Measurements from ENCODE around the gene KIAA1549. TPM values are rescaled to one million over a fixed set of nuclear protein-coding genes. Genes with fewer than 3 reads are reported as not detected.

The KIAA1549 gene
- total RNA-seq, 3 donors from 2014 or later (not counting 1 experiment from before 2014, with no cell fraction given): 0.08 to 0.09 (median 0.09) TPM

GRCh38 chr7:138881579-138882188, 99.5 kb downstream of the KIAA1549 start:
- WGBS (ENCODE audit: insufficient coverage): 88% methylated on average over 6 of the region's 6 CpGs
- Mint-ChIP-seq H3K4me1 (peaks cover 5% of the 10 kb centered on the region in 2 donors), H3K9me3 (no peaks in the 10 kb centered on the region), H3K4me3 (no peak overlapping the region), H3K27ac (peak overlapping the region in 1 of 2 donors; percentile 46), H3K36me3 (no peaks in the 10 kb centered on the region), H3K27me3 (ENCODE audit: low read depth in 2 of 2) (peaks cover 0 to 9% of the 10 kb centered on the region in 2 donors)
- no peak for DNase-seq
- Histone ChIP-seq H3K27ac (ENCODE audit: low read length) (no peak overlapping the region), H3K27me3 (ENCODE audit: control insufficient read depth, insufficient read depth, low read length) (no peaks in the 10 kb centered on the region), H3K4me3 (ENCODE audit: low read length) (no peak overlapping the region), H3K4me1 (ENCODE audit: control insufficient read depth, insufficient read depth, low read length) (peaks cover 2% of the 10 kb centered on the region), H3K9me3 (ENCODE audit: control insufficient read depth, insufficient read depth, low read length) (no peaks in the 10 kb centered on the region), H3K36me3 (ENCODE audit: control insufficient read depth, insufficient read depth, low read length) (no peaks in the 10 kb centered on the region)
- intact Hi-C loops (cut with micrococcal nuclease): no loop called here
- no peak for TF ChIP-seq CTCF (IDR thresholded peaks at IDR 0.05)
- ATAC-seq: no peak

DNA sequence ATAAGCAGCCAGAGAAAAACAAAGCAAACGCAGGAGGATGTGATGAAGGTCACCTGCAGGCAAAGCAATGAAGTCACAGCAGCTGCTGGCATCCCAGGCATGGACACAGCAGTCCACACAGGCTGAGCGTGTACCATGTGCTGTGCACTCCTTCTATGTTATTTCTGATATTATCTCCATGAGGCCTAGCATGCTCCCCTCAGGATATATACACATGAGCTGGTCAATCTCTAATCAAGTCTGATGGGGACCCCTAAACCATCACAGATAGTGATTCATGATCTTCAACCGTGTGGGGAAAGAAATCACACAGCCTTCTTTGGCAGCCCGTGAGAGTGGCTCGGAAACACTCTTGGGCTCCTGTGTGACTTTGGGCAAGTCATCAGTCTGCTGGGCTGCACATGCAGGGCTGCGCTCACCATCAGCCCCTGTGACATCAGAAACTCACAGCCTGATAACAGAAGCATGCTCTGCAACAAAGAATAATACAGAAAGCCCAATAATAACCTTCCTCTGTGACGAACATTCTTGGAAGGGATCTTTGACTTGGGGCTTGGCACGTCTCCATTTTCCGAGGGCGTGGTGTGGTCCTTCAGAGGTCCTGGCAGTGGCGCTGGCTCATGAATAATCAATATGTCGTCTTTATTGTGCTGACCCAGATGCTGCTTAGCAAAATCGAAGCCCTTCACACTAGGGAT, 100.2 kb downstream of the KIAA1549 start:
- ATAC-seq (no peak), DNase-seq (no peak)
- H3K27me3 Mint-ChIP-seq (ENCODE audit: low read depth in 2 of 2): peaks cover 0 to 9% of the 10 kb centered on the region in 2 donors
- Histone ChIP-seq H3K4me3 (ENCODE audit: low read length) (no peak overlapping the region), H3K36me3 (ENCODE audit: control insufficient read depth, insufficient read depth, low read length) (no peaks in the 10 kb centered on the region), H3K27me3 (ENCODE audit: control insufficient read depth, insufficient read depth, low read length) (no peaks in the 10 kb centered on the region), H3K9me3 (ENCODE audit: control insufficient read depth, insufficient read depth, low read length) (no peaks in the 10 kb centered on the region), H3K4me1 (ENCODE audit: control insufficient read depth, insufficient read depth, low read length) (peaks cover 5% of the 10 kb centered on the region), H3K27ac (ENCODE audit: low read length) (no peak overlapping the region)
- 90% methylated on average over 13 of the region's 13 CpGs for WGBS (ENCODE audit: insufficient coverage)
- H3K4me1 Mint-ChIP-seq: peaks cover 4 to 5% of the 10 kb centered on the region in 2 donors
- no peak overlapping the region for H3K27ac Mint-ChIP-seq
- H3K9me3 Mint-ChIP-seq: no peaks in the 10 kb centered on the region
- H3K36me3 Mint-ChIP-seq: no peaks in the 10 kb centered on the region
- intact Hi-C loops (cut with micrococcal nuclease): no loop called here
- no peak for TF ChIP-seq CTCF (IDR thresholded peaks at IDR 0.05)
- H3K4me3 Mint-ChIP-seq: no peak overlapping the region

DNA sequence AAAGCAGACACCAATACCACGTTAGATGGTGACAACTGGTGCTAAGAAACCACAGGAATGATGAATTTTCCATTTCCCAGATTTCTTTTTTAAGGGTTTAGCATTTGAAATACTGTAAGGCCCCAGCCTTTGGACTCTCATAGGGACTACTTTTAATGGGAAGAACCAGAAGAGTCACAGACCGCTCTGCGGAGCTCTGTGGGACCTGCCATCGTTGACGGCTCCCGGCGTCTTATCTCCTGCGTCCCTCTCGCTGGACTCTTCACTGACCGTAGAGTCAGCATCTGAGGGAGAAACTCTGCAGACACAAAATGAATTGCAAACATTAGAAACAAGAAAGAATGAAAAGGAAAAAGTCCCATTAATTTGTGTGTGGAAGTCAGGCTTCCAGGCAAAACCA, 101.8 kb downstream of the KIAA1549 start:
- Mint-ChIP-seq H3K4me1 (peaks cover 9 to 14% of the 10 kb centered on the region in 2 donors), H3K27me3 (ENCODE audit: low read depth in 2 of 2) (peaks cover 0 to 9% of the 10 kb centered on the region in 2 donors), H3K9me3 (no peaks in the 10 kb centered on the region), H3K4me3 (no peak overlapping the region), H3K36me3 (no peaks in the 10 kb centered on the region), H3K27ac (no peak overlapping the region)
- Histone ChIP-seq H3K4me3 (ENCODE audit: low read length) (no peak overlapping the region), H3K27me3 (ENCODE audit: control insufficient read depth, insufficient read depth, low read length) (no peaks in the 10 kb centered on the region), H3K4me1 (ENCODE audit: control insufficient read depth, insufficient read depth, low read length) (peaks cover 12% of the 10 kb centered on the region), H3K9me3 (ENCODE audit: control insufficient read depth, insufficient read depth, low read length) (no peaks in the 10 kb centered on the region), H3K27ac (ENCODE audit: low read length) (no peak overlapping the region), H3K36me3 (ENCODE audit: control insufficient read depth, insufficient read depth, low read length) (no peaks in the 10 kb centered on the region)
- DNase-seq (no peak), ATAC-seq (no peak)
- no peak for TF ChIP-seq CTCF (IDR thresholded peaks at IDR 0.05)
- intact Hi-C loops (cut with micrococcal nuclease): no loop called here
- WGBS (ENCODE audit: insufficient coverage): 95% methylated on average over 10 of the region's 10 CpGs

Data from natural killer cell (primary cell).